IMR-90 (cell line): ENCODE data around the gene NUP58. TPM values are rescaled to one million over a fixed set of nuclear protein-coding genes. Genes with fewer than 3 reads are reported as not detected.

Source experiments
- ATAC-seq: fragments of 200-7000 bp; cut with Tn5 transposase; 2 replicates; pipeline ENCODE4 v1.9.1; 2020; ENCODE audit warnings: low read depth, mild to moderate bottlenecking, moderate library complexity
- BruUV-seq: library from RNA; stranded (reverse); fragments of 400-500 nt; replicated peaks from 2 replicates; lab custom pipeline; 2021; lab: Mats Ljungman, UMichigan
- CTCF ChIA-PET: fragments of 300-600 bp; formaldehyde crosslinking; extraction: SDS; loops from one replicate; lab custom pipeline; 2021; ENCODE audit warnings: antibody characterized with exemption; lab: Yijun Ruan, JAX
- POLR2A ChIA-PET: fragments of 300-600 bp; sonication (Branson Sonifier 250); formaldehyde crosslinking; loops from one replicate; lab custom pipeline; 2022; ENCODE audit warnings: antibody characterized with exemption; ENCODE audit not compliant: unreplicated experiment; lab: Charles Lee
- DNase-seq: peaks from one replicate; pipeline ENCODE4 v3.0.0; 2013
- H2AFZ ChIP-seq: replicated peaks from 2 replicates; pipeline ENCODE3; 2013; ENCODE audit warnings: low read length, mild to moderate bottlenecking; ENCODE audit not compliant: poor library complexity
- H2AK5ac ChIP-seq: 2 replicates; pipeline ENCODE4 v1.6.1; 2013; ENCODE audit warnings: low read depth, low read length, inconsistent platforms
- H2AK9ac ChIP-seq: replicated peaks from 2 replicates; pipeline ENCODE3; 2013; ENCODE audit warnings: mild to moderate bottlenecking, low read depth, low read length, moderate library complexity; ENCODE audit not compliant: poor library complexity
- H2BK120ac ChIP-seq: 2 replicates; pipeline ENCODE4 v1.6.1; 2013; ENCODE audit warnings: low read depth, low read length, inconsistent platforms
- H2BK15ac ChIP-seq: 3 replicates; pipeline ENCODE4 v1.6.1; 2013; ENCODE audit warnings: low read depth, low read length, inconsistent platforms
- H2BK20ac ChIP-seq: 2 replicates; pipeline ENCODE4 v1.6.1; 2013; ENCODE audit warnings: low read depth, mild to moderate bottlenecking, inconsistent platforms, low read length, moderate library complexity
- H2BK5ac ChIP-seq: 2 replicates; pipeline ENCODE4 v1.6.1; 2013; ENCODE audit warnings: mild to moderate bottlenecking, low read depth, low read length, inconsistent platforms; ENCODE audit not compliant: poor library complexity, severe bottlenecking
- H3K14ac ChIP-seq: replicated peaks from 2 replicates; pipeline ENCODE4 v1.6.1; 2013; ENCODE audit warnings: low read depth, low read length, inconsistent platforms
- H3K18ac ChIP-seq: 2 replicates; pipeline ENCODE4 v1.6.1; 2013; ENCODE audit warnings: low read depth, low read length, control low read depth
- H3K23ac ChIP-seq: 2 replicates; pipeline ENCODE4 v1.6.1; 2013; ENCODE audit warnings: low read depth, low read length, inconsistent platforms
- H3K27ac ChIP-seq: 2 replicates; pipeline ENCODE4 v1.5.1; 2013; ENCODE audit warnings: mild to moderate bottlenecking, control low read depth, low read length; ENCODE audit not compliant: insufficient read depth
- H3K27me3 ChIP-seq: 2 replicates; pipeline ENCODE4 v1.6.1; 2013; ENCODE audit warnings: low read length; ENCODE audit not compliant: control insufficient read depth, insufficient read depth
- H3K36me3 ChIP-seq: 2 replicates; pipeline ENCODE4 v1.6.1; 2013; ENCODE audit warnings: low read length, mixed read lengths; ENCODE audit not compliant: control insufficient read depth, insufficient read depth
- H3K4ac ChIP-seq: 2 replicates; pipeline ENCODE4 v1.6.1; 2013; ENCODE audit warnings: low read depth, low read length, inconsistent platforms
- H3K4me1 ChIP-seq: 2 replicates; pipeline ENCODE4 v1.6.1; 2013; ENCODE audit warnings: low read length, mixed read lengths; ENCODE audit not compliant: control insufficient read depth, insufficient read depth
- H3K4me2 ChIP-seq: 2 replicates; pipeline ENCODE4 v1.6.1; 2013; ENCODE audit warnings: low read depth, mild to moderate bottlenecking, control low read depth, low read length, moderate library complexity
- H3K4me3 ChIP-seq: 2 replicates; pipeline ENCODE4 v1.5.1; 2013; ENCODE audit warnings: low read depth, mild to moderate bottlenecking, control low read depth, low read length, moderate library complexity; ENCODE audit not compliant: insufficient read depth
- H3K56ac ChIP-seq: 2 replicates; pipeline ENCODE4 v1.6.1; 2013; ENCODE audit warnings: low read length, inconsistent platforms; ENCODE audit not compliant: insufficient read depth; ENCODE audit errors: extremely low read depth
- H3K79me1 ChIP-seq, 2 experiments: 2 replicates each; pipeline ENCODE4 v1.6.1; 2013; ENCODE audit warnings: low read length in 2 of 2, inconsistent platforms in 1 of 2, low read depth in 1 of 2
- H3K9ac ChIP-seq: 2 replicates; pipeline ENCODE4 v1.6.1; 2013; ENCODE audit warnings: low read depth, low read length, control low read depth
- H3K9me1 ChIP-seq: 2 replicates; pipeline ENCODE4 v1.6.1; 2013; ENCODE audit warnings: low read length, inconsistent platforms; ENCODE audit not compliant: insufficient read depth
- H3K9me3 ChIP-seq: 2 replicates; pipeline ENCODE4 v1.6.1; 2013; ENCODE audit warnings: low read length; ENCODE audit not compliant: control insufficient read depth, insufficient read depth
- H4K20me1 ChIP-seq: 2 replicates; pipeline ENCODE4 v1.6.1; 2013; ENCODE audit warnings: low read length, inconsistent platforms; ENCODE audit not compliant: insufficient read depth
- H4K5ac ChIP-seq: 2 replicates; pipeline ENCODE4 v1.6.1; 2013; ENCODE audit warnings: mild to moderate bottlenecking, low read depth, low read length, control low read depth
- H4K8ac ChIP-seq, 2 experiments: 2 replicates each; pipeline ENCODE4 v1.6.1; 2013; ENCODE audit warnings: low read depth in 2 of 2, low read length in 2 of 2, control low read depth in 1 of 2, inconsistent platforms in 1 of 2
- H4K91ac ChIP-seq: 2 replicates; pipeline ENCODE4 v1.6.1; 2013; ENCODE audit warnings: low read depth, low read length, inconsistent platforms; ENCODE audit not compliant: insufficient read depth
- BHLHE40 ChIP-seq: fragments of 150-350 bp; IDR thresholded peaks from 2 replicates; pipeline ENCODE4 v1.6.1; 2016; ENCODE audit warnings: mild to moderate bottlenecking, low read depth, low read length
- CEBPB ChIP-seq: IDR thresholded peaks from 2 replicates; pipeline ENCODE4 v1.6.1; 2012; ENCODE audit warnings: low read depth, low read length, improper control_type of control experiment
- CHD1 ChIP-seq: IDR thresholded peaks from 2 replicates; pipeline ENCODE4 v1.6.1; 2012; ENCODE audit warnings: low read depth, low read length, improper control_type of control experiment
- FOS ChIP-seq: fragments of 150-350 bp; IDR thresholded peaks from 2 replicates; pipeline ENCODE4 v1.6.1; 2016; ENCODE audit warnings: low read depth, low read length
- MAFK ChIP-seq: IDR thresholded peaks from 2 replicates; pipeline ENCODE4 v1.6.1; 2012; ENCODE audit warnings: low read depth, low read length, improper control_type of control experiment
- MAZ ChIP-seq: IDR thresholded peaks from 2 replicates; pipeline ENCODE4 v1.6.1; 2012; ENCODE audit warnings: low read depth, mild to moderate bottlenecking, low read length, improper control_type of control experiment, moderate library complexity, borderline replicate concordance
- MXI1 ChIP-seq: IDR thresholded peaks from 2 replicates; pipeline ENCODE4 v1.6.1; 2012; ENCODE audit warnings: low read depth, mild to moderate bottlenecking, low read length, moderate library complexity, borderline replicate concordance
- NFE2L2 ChIP-seq: fragments of 150-350 bp; IDR thresholded peaks from 2 replicates; pipeline ENCODE4 v1.6.1; 2016; ENCODE audit warnings: low read depth, mild to moderate bottlenecking, low read length
- POLR2A ChIP-seq: IDR thresholded peaks from 2 replicates; pipeline ENCODE4 v1.6.1; 2012; ENCODE audit warnings: mild to moderate bottlenecking, low read depth, low read length
- RAD21 ChIP-seq: IDR thresholded peaks from 2 replicates; pipeline ENCODE4 v1.6.1; 2012; ENCODE audit warnings: low read length, improper control_type of control experiment
- RCOR1 ChIP-seq: IDR thresholded peaks from 2 replicates; pipeline ENCODE4 v1.6.1; 2012; ENCODE audit warnings: mild to moderate bottlenecking, low read length, improper control_type of control experiment; ENCODE audit not compliant: insufficient replicate concordance
- RFX5 ChIP-seq: IDR thresholded peaks from 2 replicates; pipeline ENCODE4 v1.8.0; 2012; ENCODE audit warnings: low read depth, mild to moderate bottlenecking, low read length, moderate library complexity
- SMC3 ChIP-seq: fragments of 150-350 bp; IDR thresholded peaks from 2 replicates; pipeline ENCODE4 v1.6.1; 2016; ENCODE audit warnings: low read depth, mild to moderate bottlenecking, antibody characterized with exemption, low read length, moderate library complexity
- USF2 ChIP-seq: fragments of 150-350 bp; IDR thresholded peaks from 2 replicates; pipeline ENCODE4 v1.6.1; 2017; ENCODE audit warnings: mild to moderate bottlenecking, antibody characterized with exemption, low read length, low read depth
- WGBS, 2 experiments: methylation state at CpG; one replicate each; pipeline versions ENCODE4 v1.1.5 to v1.1.7; 2013; ENCODE audit warnings: missing lambda C conversion rate in 2 of 2; ENCODE audit not compliant: insufficient read length in 1 of 2; ENCODE audit errors: extremely low coverage in 2 of 2; 5-methylcytosine and 5-hydroxymethylcytosine counted together
- dilution Hi-C: fragments of 300-500 bp; cut with HindIII; formaldehyde crosslinking; loops from one replicate; pipeline ENCODE4 v1.14.3; 2018; ENCODE audit warnings: low sequenced_read_pairs; ENCODE audit not compliant: unreplicated experiment
- in situ Hi-C: fragments of 300-500 bp; cut with MboI; formaldehyde crosslinking; loops from 3 replicates; pipeline ENCODE4 v1.14.3; 2019; ENCODE audit warnings: low sequenced_read_pairs, inconsistent platforms, mixed read lengths
- intact Hi-C: fragments of 100-400 bp; cut with micrococcal nuclease; formaldehyde crosslinking; loops from 2 replicates; pipeline ENCODE4 v1.10.0; 2022
- polyA plus RNA-seq, 3 experiments: library from polyadenylated mRNA; depleted of rRNA; stranded (reverse); fragments of >200 nt; gene quantifications; 2 replicates each; pipeline ENCODE4 v1.2.3, GENCODE V29; 2012; ENCODE audit warnings: low replicate concordance in 1 of 3
- total RNA-seq: library from RNA; depleted of rRNA; stranded (reverse); fragments of >200 nt; gene quantifications from 2 replicates; pipeline ENCODE4 v1.2.3, GENCODE V29; 2012
- TF ChIP-seq, protein P1 (sequence below): fragments of 150-350 bp; IDR thresholded peaks from 2 replicates; pipeline ENCODE4 v1.6.1; 2016; ENCODE audit warnings: low read depth, mild to moderate bottlenecking, low read length, moderate library complexity, borderline replicate concordance
- TF ChIP-seq, protein P2 (sequence below): conservative IDR thresholded peaks from 2 replicates; pipeline ENCODE4 v1.5.1; 2012; ENCODE audit warnings: mild to moderate bottlenecking, low read depth, low read length, improper control_type of control experiment

Gene NUP58
- total and polyA plus RNA-seq, 2 of the 4 experiments (the other 2 are of a cell fraction) = 29.7 to 50.7 TPM

DNA sequence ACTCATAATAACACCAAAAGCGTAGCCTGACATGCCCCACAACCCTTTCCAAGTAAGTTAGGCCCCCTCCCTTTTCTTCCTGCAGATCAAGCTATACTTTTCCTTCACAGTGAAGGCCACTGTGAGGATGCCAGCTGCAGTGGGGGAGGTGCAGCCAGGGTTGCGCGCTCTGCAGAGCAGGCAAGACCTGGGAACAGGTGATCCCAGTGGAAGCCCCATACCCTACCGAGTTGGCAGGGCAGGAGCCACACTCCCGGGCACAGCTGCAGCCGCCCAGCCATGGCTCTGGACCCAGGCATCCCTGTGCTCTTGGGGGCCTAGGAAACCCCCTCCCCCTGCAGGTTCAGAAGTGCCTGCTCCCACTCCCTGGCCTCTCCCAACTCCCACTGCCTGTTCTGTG lies 32.9 kb upstream of the NUP58 start:
- H2AK9ac ChIP-seq = no peak overlapping the region
- peaks cover 22 to 29% of the 10 kb centered on the region in 2 experiments for H3K79me1 ChIP-seq
- no TSS peak for BruUV-seq
- no peaks in the 10 kb centered on the region for H3K4me1 ChIP-seq
- DNase-seq (no peak), ATAC-seq (no peak)
- intact Hi-C loops (no loop called here), dilution Hi-C loops (no loop called here), in situ Hi-C loops (no loop called here)
- 100% methylated on average over 2 of the region's 6 CpGs; no CpG with 5 or more reads in 1 of the 2 experiments for WGBS, 2 experiments
- no peak overlapping the region for H3K23ac ChIP-seq
- peaks cover 17% of the 10 kb centered on the region for H3K36me3 ChIP-seq
- POLR2A ChIA-PET = no interaction called here
- H3K18ac ChIP-seq = no peak overlapping the region
- H2AK5ac ChIP-seq = no peak overlapping the region
- no peak overlapping the region for H3K4me2 ChIP-seq
- no peak overlapping the region for H2AFZ ChIP-seq
- peaks cover 4% of the 10 kb centered on the region; the same call in 1 of the 2 replicates for H3K9me1 ChIP-seq
- no peak overlapping the region for H3K14ac ChIP-seq
- no peak overlapping the region for H3K4ac ChIP-seq
- no peak overlapping the region for H3K4me3 ChIP-seq
- no peak overlapping the region for H2BK15ac ChIP-seq
- no peak overlapping the region for H3K56ac ChIP-seq
- H4K8ac ChIP-seq = no peak overlapping the region
- no peaks in the 10 kb centered on the region for H3K9me3 ChIP-seq
- H2BK20ac ChIP-seq = no peak overlapping the region
- peaks cover 8% of the 10 kb centered on the region; the same call in 1 of the 2 replicates for H4K20me1 ChIP-seq
- no peak overlapping the region for H4K5ac ChIP-seq
- no peaks in the 10 kb centered on the region for H3K27me3 ChIP-seq
- H2BK120ac ChIP-seq = no peak overlapping the region
- no peak for TF ChIP-seq RAD21
- TF ChIP-seq RCOR1 = no peak
- TF ChIP-seq RFX5 = no peak
- TF ChIP-seq MAFK = no peak
- TF ChIP-seq MXI1 = no peak
- TF ChIP-seq SMC3 = no peak
- TF ChIP-seq MAZ = no peak
- no peak for TF ChIP-seq CHD1
- TF ChIP-seq CEBPB = no peak
- no peak for TF ChIP-seq BHLHE40
- no peak for TF ChIP-seq FOS
- TF ChIP-seq NFE2L2 = no peak
- TF ChIP-seq, protein P1, sequence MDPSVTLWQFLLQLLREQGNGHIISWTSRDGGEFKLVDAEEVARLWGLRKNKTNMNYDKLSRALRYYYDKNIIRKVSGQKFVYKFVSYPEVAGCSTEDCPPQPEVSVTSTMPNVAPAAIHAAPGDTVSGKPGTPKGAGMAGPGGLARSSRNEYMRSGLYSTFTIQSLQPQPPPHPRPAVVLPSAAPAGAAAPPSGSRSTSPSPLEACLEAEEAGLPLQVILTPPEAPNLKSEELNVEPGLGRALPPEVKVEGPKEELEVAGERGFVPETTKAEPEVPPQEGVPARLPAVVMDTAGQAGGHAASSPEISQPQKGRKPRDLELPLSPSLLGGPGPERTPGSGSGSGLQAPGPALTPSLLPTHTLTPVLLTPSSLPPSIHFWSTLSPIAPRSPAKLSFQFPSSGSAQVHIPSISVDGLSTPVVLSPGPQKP = no peak
- TF ChIP-seq, protein P2, sequence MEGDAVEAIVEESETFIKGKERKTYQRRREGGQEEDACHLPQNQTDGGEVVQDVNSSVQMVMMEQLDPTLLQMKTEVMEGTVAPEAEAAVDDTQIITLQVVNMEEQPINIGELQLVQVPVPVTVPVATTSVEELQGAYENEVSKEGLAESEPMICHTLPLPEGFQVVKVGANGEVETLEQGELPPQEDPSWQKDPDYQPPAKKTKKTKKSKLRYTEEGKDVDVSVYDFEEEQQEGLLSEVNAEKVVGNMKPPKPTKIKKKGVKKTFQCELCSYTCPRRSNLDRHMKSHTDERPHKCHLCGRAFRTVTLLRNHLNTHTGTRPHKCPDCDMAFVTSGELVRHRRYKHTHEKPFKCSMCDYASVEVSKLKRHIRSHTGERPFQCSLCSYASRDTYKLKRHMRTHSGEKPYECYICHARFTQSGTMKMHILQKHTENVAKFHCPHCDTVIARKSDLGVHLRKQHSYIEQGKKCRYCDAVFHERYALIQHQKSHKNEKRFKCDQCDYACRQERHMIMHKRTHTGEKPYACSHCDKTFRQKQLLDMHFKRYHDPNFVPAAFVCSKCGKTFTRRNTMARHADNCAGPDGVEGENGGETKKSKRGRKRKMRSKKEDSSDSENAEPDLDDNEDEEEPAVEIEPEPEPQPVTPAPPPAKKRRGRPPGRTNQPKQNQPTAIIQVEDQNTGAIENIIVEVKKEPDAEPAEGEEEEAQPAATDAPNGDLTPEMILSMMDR = no peak
- TF ChIP-seq USF2 = no peak
- TF ChIP-seq POLR2A = no peak
- no peak overlapping the region for H3K27ac ChIP-seq
- H2BK5ac ChIP-seq = no peak overlapping the region
- no peak overlapping the region for H4K91ac ChIP-seq
- CTCF ChIA-PET = interaction anchor here (0.6 kb wide), 1 partner anchor 11 kb away, joined by 5 read pairs; no protein-coding TSS in a partner anchor
- H3K9ac ChIP-seq = no peak overlapping the region
